GM12864 (cell line): ENCODE data around the gene NUCKS1.

ENCODE experiments used
- DNase-seq: peaks from one replicate; pipeline ENCODE4 v3.0.0-alpha.2; 2011; ENCODE audit warnings: low read depth
- H3K4me3 ChIP-seq: 2 replicates; pipeline ENCODE4 v1.5.1; 2011; ENCODE audit warnings: mild to moderate bottlenecking, low read depth, low read length, control low read depth
- TF ChIP-seq, protein P1 (sequence below): IDR thresholded peaks from 2 replicates; pipeline ENCODE4 v1.5.1; 2011; ENCODE audit warnings: low read depth, mild to moderate bottlenecking, moderate library complexity, low read length, control low read depth, inconsistent platforms; ENCODE audit errors: missing control alignments

NUCKS1 gene

GRCh38 chr1:205782627-205783432 lies 32.8 kb upstream of the NUCKS1 start:
- TF ChIP-seq, protein P1, sequence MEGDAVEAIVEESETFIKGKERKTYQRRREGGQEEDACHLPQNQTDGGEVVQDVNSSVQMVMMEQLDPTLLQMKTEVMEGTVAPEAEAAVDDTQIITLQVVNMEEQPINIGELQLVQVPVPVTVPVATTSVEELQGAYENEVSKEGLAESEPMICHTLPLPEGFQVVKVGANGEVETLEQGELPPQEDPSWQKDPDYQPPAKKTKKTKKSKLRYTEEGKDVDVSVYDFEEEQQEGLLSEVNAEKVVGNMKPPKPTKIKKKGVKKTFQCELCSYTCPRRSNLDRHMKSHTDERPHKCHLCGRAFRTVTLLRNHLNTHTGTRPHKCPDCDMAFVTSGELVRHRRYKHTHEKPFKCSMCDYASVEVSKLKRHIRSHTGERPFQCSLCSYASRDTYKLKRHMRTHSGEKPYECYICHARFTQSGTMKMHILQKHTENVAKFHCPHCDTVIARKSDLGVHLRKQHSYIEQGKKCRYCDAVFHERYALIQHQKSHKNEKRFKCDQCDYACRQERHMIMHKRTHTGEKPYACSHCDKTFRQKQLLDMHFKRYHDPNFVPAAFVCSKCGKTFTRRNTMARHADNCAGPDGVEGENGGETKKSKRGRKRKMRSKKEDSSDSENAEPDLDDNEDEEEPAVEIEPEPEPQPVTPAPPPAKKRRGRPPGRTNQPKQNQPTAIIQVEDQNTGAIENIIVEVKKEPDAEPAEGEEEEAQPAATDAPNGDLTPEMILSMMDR, result no peak
- H3K4me3 ChIP-seq, result no peak overlapping the region
- no peak for DNase-seq

DNA sequence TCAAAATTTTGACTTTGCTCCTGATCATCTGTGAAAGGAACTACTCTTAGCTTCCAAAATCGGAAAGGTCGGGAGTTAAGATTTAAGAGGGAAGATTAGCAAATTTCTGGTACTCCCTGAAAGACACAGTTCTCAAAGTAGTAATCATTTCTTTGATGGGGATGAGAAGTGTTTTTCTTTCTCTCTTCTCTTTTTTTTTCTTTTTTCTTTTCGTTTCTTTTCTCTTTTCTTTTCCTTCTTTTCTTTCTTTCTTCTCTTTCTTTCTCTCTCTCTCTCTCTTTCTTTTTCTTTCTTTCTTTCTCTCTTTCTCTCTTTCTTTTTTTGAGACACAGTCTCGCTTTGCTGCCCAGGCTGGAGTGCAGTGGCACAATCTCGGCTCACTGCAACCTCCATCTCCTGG lies 30.4 kb upstream of the NUCKS1 start:
- no peak overlapping the region for H3K4me3 ChIP-seq
- DNase-seq, result no peak
- TF ChIP-seq, protein P1, result no peak

GRCh38 chr1:205777994-205778393 lies 28.0 kb upstream of the NUCKS1 start:
- DNase-seq, result no peak
- H3K4me3 ChIP-seq, result no peak overlapping the region
- TF ChIP-seq, protein P1, result no peak

DNA sequence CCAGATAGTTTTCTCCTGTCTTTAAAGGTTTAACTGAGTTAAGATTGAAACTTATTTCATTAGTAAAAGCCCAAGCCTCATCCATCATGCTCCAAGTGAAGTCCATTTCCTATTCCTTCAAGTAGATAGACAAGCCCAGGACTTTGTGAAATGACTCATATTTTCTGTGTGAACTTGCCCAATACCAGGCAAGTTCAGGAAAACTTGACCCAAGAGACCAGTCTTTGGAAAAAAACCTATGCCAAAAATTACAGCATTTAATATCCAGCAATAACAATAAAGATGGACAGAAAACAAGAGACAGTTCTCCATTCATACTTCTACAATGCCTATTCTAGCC lies 25.7 kb upstream of the NUCKS1 start:
- TF ChIP-seq, protein P1, result no peak
- DNase-seq, result no peak
- H3K4me3 ChIP-seq, result peak overlapping the region; percentile 70; the same call in 1 of the 2 replicates

DNA sequence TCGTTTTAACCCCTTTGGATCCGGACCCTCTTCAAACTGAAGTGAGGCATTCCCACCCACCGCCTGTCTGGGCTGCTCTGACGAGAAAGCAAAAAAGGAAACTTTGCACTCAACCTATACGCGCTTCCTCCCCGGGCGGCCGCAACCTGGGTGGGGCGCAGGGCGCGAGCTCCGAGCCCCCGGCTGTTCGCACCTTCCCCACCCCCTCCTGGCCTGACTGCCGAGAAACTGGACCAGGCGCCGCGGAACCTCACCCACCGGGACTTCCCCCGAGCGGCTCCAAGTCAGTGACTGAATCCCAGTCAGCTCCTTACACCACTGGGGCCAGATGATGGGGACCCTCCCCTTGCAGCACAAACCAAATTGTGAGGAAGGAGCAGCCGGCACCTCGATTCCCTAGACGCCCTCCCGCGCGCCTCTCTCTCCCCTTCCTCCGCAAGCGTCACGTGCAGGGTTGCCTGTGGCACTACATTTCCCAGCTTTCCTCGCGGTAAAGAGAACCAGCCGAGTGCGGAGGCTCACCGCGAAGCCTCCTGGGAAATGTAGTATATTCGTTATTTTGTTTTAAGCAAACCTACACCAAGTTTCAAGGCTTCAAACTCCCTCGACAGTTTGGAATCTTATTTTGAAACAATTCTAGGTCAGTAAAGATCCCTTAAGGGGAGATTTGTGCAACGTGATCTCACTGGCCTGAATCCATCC lies 25.2 kb upstream of the NUCKS1 start, which contains the start of gene RAB29:
Gene RAB29 (minus strand): TSS at position 468 of the 702 bp plus-strand sequence. CDS start 526 bp downstream, outside the sequence.
- DNase-seq, result peak; percentile 72
- TF ChIP-seq, protein P1, result no peak
- H3K4me3 ChIP-seq, result peak within 1 kb of the TSS; percentile 70

DNA sequence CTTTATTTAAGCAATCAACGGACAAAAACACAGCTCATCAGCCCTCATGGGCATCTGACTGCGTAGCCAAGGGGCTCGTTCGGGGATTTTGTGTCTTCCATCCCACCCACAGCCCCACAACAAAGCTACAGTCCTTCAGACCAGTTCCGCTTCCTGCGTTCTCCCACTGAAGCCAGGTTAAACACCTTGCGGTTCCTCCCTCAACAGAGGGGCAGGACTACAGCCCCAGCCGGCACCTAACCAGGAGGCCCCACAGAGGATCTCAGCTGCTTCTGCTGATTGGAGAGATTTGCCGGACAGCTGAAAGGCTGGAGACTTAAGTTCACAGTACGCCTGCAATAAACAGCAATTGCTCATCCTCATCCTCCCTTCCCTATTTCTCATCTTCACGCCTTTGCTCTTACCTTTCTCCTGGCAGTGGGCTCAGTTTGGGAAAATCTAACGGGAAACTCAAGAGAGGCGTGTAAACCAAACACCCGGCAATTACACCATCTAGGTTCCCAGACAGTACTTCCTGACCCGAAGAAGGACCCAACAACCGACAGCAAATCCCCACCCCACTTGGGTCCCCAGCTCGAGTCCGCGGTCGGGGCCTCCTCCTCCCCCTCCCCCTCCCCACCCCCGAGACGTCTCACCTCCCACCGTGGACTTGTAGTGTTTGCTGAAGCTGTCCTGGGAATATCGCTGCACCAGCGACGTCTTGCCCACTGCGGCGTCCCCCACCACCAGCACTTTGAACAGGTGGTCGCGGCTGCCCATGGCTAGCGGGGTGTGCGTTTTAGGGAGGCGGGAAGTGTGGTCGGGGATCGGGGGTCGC lies 24.4 kb upstream of the NUCKS1 start:
- H3K4me3 ChIP-seq, result peak overlapping the region; percentile 70
- DNase-seq, result peak; percentile 38
- TF ChIP-seq, protein P1, result no peak
